Gastroesophageal sphincter (tissue), 4 donors: Measurements from ENCODE around the gene ETAA1. TPM values are rescaled to one million over a fixed set of nuclear protein-coding genes. Genes with fewer than 3 reads are reported as not detected.

Experiments used
- ATAC-seq: fragments of 150-250 bp; one replicate; pipeline ENCODE4 v1.9.1; 2016; ENCODE audit warnings: mild to moderate bottlenecking, moderate library complexity
- H3K27ac ChIP-seq, 4 donors: fragments of 200-600 bp; sonication (generic) in 3 of 4; 1 replicate in 3 of 4; 2 replicates in 1 of 4; pipeline ENCODE4 v1.5.1; 2016 to 2019
- H3K27me3 ChIP-seq: fragments of 200-600 bp; sonication (generic); one replicate; pipeline ENCODE4 v1.5.1; 2019
- H3K36me3 ChIP-seq, 2 donors: fragments of 200-600 bp; sonication (generic); one replicate each; pipeline ENCODE4 v1.5.1; 2019; ENCODE audit warnings: control low read depth in 1 of 2
- H3K4me1 ChIP-seq, 3 donors: fragments of 200-600 bp; sonication (generic); 1 replicate in 2 of 3; 2 replicates in 1 of 3; pipeline ENCODE4 v1.5.1; 2016 to 2019; ENCODE audit warnings: control low read depth in 2 of 3
- H3K4me3 ChIP-seq, 2 donors: fragments of 200-600 bp; sonication (generic); one replicate each; pipeline ENCODE4 v1.5.1; 2019; ENCODE audit warnings: mild to moderate bottlenecking in 1 of 2, moderate library complexity in 1 of 2
- H3K9me3 ChIP-seq, 3 donors: fragments of 200-600 bp; sonication (generic); one replicate each; pipeline ENCODE4 v1.5.1; 2017 to 2019; ENCODE audit warnings: control low read depth in 2 of 3
- CTCF ChIP-seq, 4 experiments: fragments of 200-600 bp in 2 of 4; fragments of 450-650 bp in 2 of 4; sonication (generic) in 1 of 4; IDR thresholded peaks; one replicate each; pipeline ENCODE4 v1.5.1; 2017 to 2019; ENCODE audit warnings: antibody characterized with exemption in 4 of 4, mild to moderate bottlenecking in 2 of 4, moderate library complexity in 2 of 4
- EP300 ChIP-seq: sonication (generic); formaldehyde crosslinking; IDR thresholded peaks from one replicate; pipeline ENCODE4 v1.6.1; 2017; ENCODE audit warnings: antibody characterized with exemption, mild to moderate bottlenecking
- POLR2A ChIP-seq, 2 donors: fragments of 450-650 bp; IDR thresholded peaks; one replicate each; pipeline ENCODE4 v1.6.1; 2017; ENCODE audit warnings: antibody characterized with exemption in 2 of 2, mild to moderate bottlenecking in 2 of 2, moderate library complexity in 1 of 2
- POLR2AphosphoS5 ChIP-seq: sonication (generic); formaldehyde crosslinking; IDR thresholded peaks from one replicate; pipeline ENCODE4 v1.6.1; 2017; ENCODE audit warnings: antibody characterized with exemption
- WGBS, 2 donors: methylation state at CpG; one replicate each; pipeline ENCODE4 v1.1.5; 2018; ENCODE audit warnings: low coverage in 1 of 2; 5-methylcytosine and 5-hydroxymethylcytosine counted together
- total RNA-seq, 4 donors: library from RNA; depleted of rRNA; stranded (reverse); fragments of >200 nt; gene quantifications; one replicate each; pipeline ENCODE4 v1.1.0, GENCODE V29; 2016

ETAA1 gene
- total RNA-seq, 4 donors from 2014 or later: 16.6 to 26.6 (median 23.0) TPM

DNA sequence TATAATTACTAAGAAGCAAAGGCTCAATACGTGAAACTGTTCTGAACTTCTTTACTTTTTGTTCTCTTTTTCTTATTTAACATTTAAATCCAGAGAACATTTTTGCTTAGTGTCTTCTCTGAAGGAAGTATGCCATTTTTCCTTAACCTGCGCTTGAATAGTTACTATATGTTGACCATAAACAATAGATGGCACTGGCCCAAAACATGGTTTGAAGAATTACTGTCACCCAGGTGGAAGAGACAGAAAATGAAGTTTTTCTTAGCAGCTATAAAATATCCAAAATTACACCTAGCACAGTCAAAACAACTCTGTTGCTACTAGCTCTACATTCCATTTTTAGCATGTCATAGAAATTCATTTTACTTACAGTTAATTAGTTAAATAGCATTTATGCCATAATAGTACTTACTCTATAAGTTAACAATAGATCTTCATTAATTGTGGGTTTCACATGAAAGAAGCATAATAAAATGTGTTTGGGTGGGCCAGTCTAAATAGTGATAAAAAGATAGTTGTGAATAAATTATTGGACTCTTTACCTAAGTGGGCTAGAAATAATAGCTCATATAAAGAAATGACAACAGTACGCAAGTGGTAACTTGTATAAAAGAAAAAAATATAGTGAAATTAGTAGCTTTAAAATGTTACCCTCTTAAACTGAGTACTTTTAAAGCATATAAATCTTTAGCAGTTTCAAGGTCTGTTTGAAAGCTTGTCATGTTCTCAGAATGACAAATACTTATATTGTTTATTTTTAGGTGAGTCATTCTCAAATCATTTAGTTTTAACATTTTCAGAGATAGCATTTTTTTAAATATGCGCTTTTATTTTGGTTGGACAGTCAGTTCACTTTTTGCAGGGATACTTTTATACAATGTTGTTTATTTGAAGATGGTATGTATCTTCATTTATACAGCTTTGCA, 3.7 kb downstream of the ETAA1 start:
- no peaks in the 10 kb centered on the region for H3K9me3 ChIP-seq
- H3K27me3 ChIP-seq: no peaks in the 10 kb centered on the region
- H3K4me1 ChIP-seq: peaks cover 0 to 54% (median 0%) of the 10 kb centered on the region in 3 donors
- no peak overlapping the region for H3K4me3 ChIP-seq
- peaks cover 0 to 28% of the 10 kb centered on the region in 2 donors for H3K36me3 ChIP-seq
- H3K27ac ChIP-seq: no peak overlapping the region
- 60 to 64% methylated on average over 4 of the region's 4 CpGs for WGBS, 2 donors
- no peak for ATAC-seq
- peak; percentile 22 for TF ChIP-seq POLR2AphosphoS5
- no peak for TF ChIP-seq CTCF (IDR thresholded peaks at IDR 0.05)

- no peaks in the 10 kb centered on the region for H3K27me3 ChIP-seq
- H3K9me3 ChIP-seq: no peaks in the 10 kb centered on the region
- peaks cover 0 to 12% (median 0%) of the 10 kb centered on the region in 3 donors for H3K4me1 ChIP-seq
- no peak for TF ChIP-seq EP300
- no peak for TF ChIP-seq CTCF (IDR thresholded peaks at IDR 0.05)
- no peak for TF ChIP-seq POLR2A (IDR thresholded peaks at IDR 0.05)
- TF ChIP-seq POLR2AphosphoS5: no peak
- no peak overlapping the region for H3K4me3 ChIP-seq
- H3K27ac ChIP-seq: no peak overlapping the region
- peaks cover 0 to 31% of the 10 kb centered on the region in 2 donors for H3K36me3 ChIP-seq
- ATAC-seq: no peak
Observed at GRCh38 chr2:67408346-67408745, 11.2 kb downstream of the ETAA1 start.

DNA sequence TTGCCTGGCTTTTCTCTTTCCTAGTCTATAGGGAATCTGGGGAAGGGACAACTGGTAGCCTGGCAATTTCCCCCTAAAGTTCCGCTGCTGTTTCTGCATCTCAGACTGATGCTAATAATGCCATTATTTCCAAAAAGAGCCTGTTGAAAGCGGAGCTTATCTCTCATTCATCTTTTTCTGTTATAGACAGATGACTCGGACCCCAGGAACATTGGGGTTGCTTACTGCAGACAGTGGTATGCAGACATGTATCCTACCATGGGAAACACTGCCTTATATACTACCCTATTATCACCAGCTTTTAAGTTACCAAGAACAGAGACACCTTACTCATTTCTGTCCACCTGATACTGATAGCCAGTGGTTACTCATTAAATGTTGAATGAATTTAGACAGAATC, 15.3 kb downstream of the ETAA1 start:
- no peaks in the 10 kb centered on the region for H3K9me3 ChIP-seq
- H3K4me1 ChIP-seq: no peaks in the 10 kb centered on the region
- no peak overlapping the region for H3K4me3 ChIP-seq
- no peaks in the 10 kb centered on the region for H3K27me3 ChIP-seq
- WGBS, 2 donors: 97 to 100% methylated on average over 3 of the region's 3 CpGs
- no peak overlapping the region for H3K27ac ChIP-seq
- no peak for ATAC-seq
- H3K36me3 ChIP-seq: peaks cover 0 to 12% of the 10 kb centered on the region in 2 donors
- TF ChIP-seq POLR2A (IDR thresholded peaks at IDR 0.05) (no peak), POLR2AphosphoS5 (no peak), CTCF (IDR thresholded peaks at IDR 0.05) (no peak), EP300 (no peak)

GRCh38 chr2:67414867-67415266, 17.7 kb downstream of the ETAA1 start:
- H3K27me3 ChIP-seq: no peaks in the 10 kb centered on the region
- H3K9me3 ChIP-seq: no peaks in the 10 kb centered on the region
- no peaks in the 10 kb centered on the region for H3K4me1 ChIP-seq
- H3K27ac ChIP-seq: no peak overlapping the region
- no peak for ATAC-seq
- no peak for TF ChIP-seq POLR2AphosphoS5
- TF ChIP-seq POLR2A (IDR thresholded peaks at IDR 0.05): no peak
- no peak for TF ChIP-seq CTCF (IDR thresholded peaks at IDR 0.05)
- TF ChIP-seq EP300: no peak
- H3K4me3 ChIP-seq: no peak overlapping the region
- peaks cover 0 to 12% of the 10 kb centered on the region in 2 donors for H3K36me3 ChIP-seq
- 87% methylated on average over 2 of the region's 2 CpGs; no CpG with 5 or more reads in 1 of the 2 donors for WGBS, 2 donors

DNA sequence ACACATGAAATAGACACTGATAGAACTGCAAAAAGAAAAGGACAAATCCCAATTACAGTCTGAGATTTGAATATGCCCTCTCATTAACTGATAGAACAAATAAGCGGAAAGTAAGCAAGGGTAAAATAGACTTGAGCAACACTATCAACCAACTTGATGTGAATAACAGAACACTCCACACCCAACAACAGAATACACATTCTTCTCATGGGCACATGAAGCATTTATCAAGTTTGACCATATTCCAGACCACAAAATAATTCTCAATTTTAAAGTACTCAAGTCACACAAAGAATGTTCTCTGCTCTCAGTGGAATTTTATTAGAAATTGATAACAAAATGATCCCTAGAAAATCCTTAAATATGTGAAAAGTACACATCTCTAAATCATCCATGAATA, 19.0 kb downstream of the ETAA1 start:
- H3K4me1 ChIP-seq: no peaks in the 10 kb centered on the region
- TF ChIP-seq POLR2A (IDR thresholded peaks at IDR 0.05) (no peak), POLR2AphosphoS5 (no peak), EP300 (no peak), CTCF (IDR thresholded peaks at IDR 0.05) (no peak)
- ATAC-seq: no peak
- WGBS, 2 donors: 86 to 100% methylated on average over 1 of the region's 1 CpG
- H3K4me3 ChIP-seq: no peak overlapping the region
- H3K27ac ChIP-seq: no peak overlapping the region
- no peaks in the 10 kb centered on the region for H3K27me3 ChIP-seq
- peaks cover 0 to 4% of the 10 kb centered on the region in 2 donors for H3K36me3 ChIP-seq
- no peaks in the 10 kb centered on the region for H3K9me3 ChIP-seq
